Transverse colon (tissue), 4 donors: ENCODE measurements around the gene OR51G2. TPM values are rescaled to one million over a fixed set of nuclear protein-coding genes. Genes with fewer than 3 reads are reported as not detected.
A peak's percentile ranks its signal among the peaks of the same experiment; 100 is the strongest.

Experiments used
- DNase-seq: peaks from one replicate; pipeline ENCODE4 v3.0.0-alpha.2; 2019
- H3K27ac ChIP-seq, 4 donors: fragments of 200-600 bp; sonication (generic); 2 replicates each; pipeline ENCODE4 v1.5.1; 2016 to 2018; ENCODE audit warnings: inconsistent platforms in 4 of 4
- H3K27me3 ChIP-seq: fragments of 200-600 bp; sonication (generic); 2 replicates; pipeline ENCODE4 v1.5.1; 2017; ENCODE audit warnings: inconsistent platforms
- H3K36me3 ChIP-seq, 4 donors: fragments of 200-600 bp; sonication (generic); 2 replicates each; pipeline ENCODE4 v1.5.1; 2017 to 2019; ENCODE audit warnings: inconsistent platforms in 4 of 4
- H3K4me1 ChIP-seq, 4 donors: fragments of 200-600 bp; sonication (generic); 2 replicates each; pipeline ENCODE4 v1.5.1; 2017 to 2020; ENCODE audit warnings: inconsistent platforms in 4 of 4
- H3K4me3 ChIP-seq, 4 donors: fragments of 200-600 bp; sonication (generic); 1 replicate in 1 of 4; 2 replicates in 3 of 4; pipeline versions ENCODE4 v1.5.1 to v1.6.1; 2017 to 2019; ENCODE audit warnings: inconsistent platforms in 4 of 4
- H3K9me3 ChIP-seq, 2 donors: fragments of 200-600 bp; sonication (generic); 2 replicates each; pipeline ENCODE4 v1.5.1; 2017 to 2019; ENCODE audit warnings: inconsistent platforms in 2 of 2
- EP300 ChIP-seq: sonication (generic); formaldehyde crosslinking; IDR thresholded peaks from one replicate; pipeline ENCODE4 v1.6.1; 2017; ENCODE audit warnings: antibody characterized with exemption, low read depth
- POLR2A ChIP-seq: fragments of 450-650 bp; IDR thresholded peaks from one replicate; pipeline ENCODE4 v1.6.1; 2016; ENCODE audit warnings: antibody characterized with exemption, mild to moderate bottlenecking, moderate library complexity
- POLR2AphosphoS5 ChIP-seq, 3 donors: sonication (generic); formaldehyde crosslinking; IDR thresholded peaks; one replicate each; pipeline ENCODE4 v1.6.1; 2016; ENCODE audit warnings: antibody characterized with exemption in 3 of 3
- WGBS, 2 donors: methylation state at CpG; one replicate each; pipeline ENCODE4 v1.1.5; 2018; ENCODE audit warnings: low coverage in 1 of 2; 5-methylcytosine and 5-hydroxymethylcytosine counted together
- in situ Hi-C, 4 donors: fragments of 200-750 bp; cut with MboI; loops; one replicate each; pipeline versions ENCODE4 v1.15.0 to v1.15.1; 2017; ENCODE audit warnings: low sequenced_read_pairs in 3 of 4, low pct_ligation_motif_present in 1 of 4, low pct_unique_long_range_greater_than_20kb in 1 of 4
- intact Hi-C: fragments of 100-400 bp; cut with DNase I; formaldehyde crosslinking; loops from one replicate; pipeline ENCODE4 v1.15.1; 2023; ENCODE audit warnings: low total_unique reads
- total RNA-seq, 4 donors: library from RNA; depleted of rRNA; stranded (reverse); fragments of >200 nt; gene quantifications; one replicate each; pipeline ENCODE4 v1.1.0, GENCODE V29; 2016
- TF ChIP-seq, protein P1 (sequence below), 5 experiments: fragments of 200-600 bp in 3 of 5; fragments of 450-650 bp in 2 of 5; sonication (generic) in 3 of 5; IDR thresholded peaks; 1 replicate in 2 of 5; 2 replicates in 3 of 5; pipeline ENCODE4 v1.5.1; 2016 to 2017; ENCODE audit warnings: antibody characterized with exemption in 5 of 5, inconsistent platforms in 3 of 5, mild to moderate bottlenecking in 2 of 5, moderate library complexity in 1 of 5

Gene OR51G2
- total RNA-seq, 4 donors from 2014 or later, result not detected

- H3K27me3 ChIP-seq, result no peaks in the 10 kb centered on the region
- no peak within 1 kb of the TSS for H3K27ac ChIP-seq
- no peaks in the 10 kb centered on the region for H3K9me3 ChIP-seq
- no peaks in the 10 kb centered on the region for H3K4me1 ChIP-seq
- intact Hi-C loops, result no loop called here
- no peak within 1 kb of the TSS for H3K4me3 ChIP-seq
- no peak for DNase-seq
- no peaks in the 10 kb centered on the region for H3K36me3 ChIP-seq
- in situ Hi-C loops, result loop anchor here in 1 of 4 donors (25.0 kb wide), 1 partner anchor 109 kb away; no protein-coding TSS in a partner anchor
- no peak for TF ChIP-seq POLR2AphosphoS5 (IDR thresholded peaks at IDR 0.05)
- TF ChIP-seq, protein P1, sequence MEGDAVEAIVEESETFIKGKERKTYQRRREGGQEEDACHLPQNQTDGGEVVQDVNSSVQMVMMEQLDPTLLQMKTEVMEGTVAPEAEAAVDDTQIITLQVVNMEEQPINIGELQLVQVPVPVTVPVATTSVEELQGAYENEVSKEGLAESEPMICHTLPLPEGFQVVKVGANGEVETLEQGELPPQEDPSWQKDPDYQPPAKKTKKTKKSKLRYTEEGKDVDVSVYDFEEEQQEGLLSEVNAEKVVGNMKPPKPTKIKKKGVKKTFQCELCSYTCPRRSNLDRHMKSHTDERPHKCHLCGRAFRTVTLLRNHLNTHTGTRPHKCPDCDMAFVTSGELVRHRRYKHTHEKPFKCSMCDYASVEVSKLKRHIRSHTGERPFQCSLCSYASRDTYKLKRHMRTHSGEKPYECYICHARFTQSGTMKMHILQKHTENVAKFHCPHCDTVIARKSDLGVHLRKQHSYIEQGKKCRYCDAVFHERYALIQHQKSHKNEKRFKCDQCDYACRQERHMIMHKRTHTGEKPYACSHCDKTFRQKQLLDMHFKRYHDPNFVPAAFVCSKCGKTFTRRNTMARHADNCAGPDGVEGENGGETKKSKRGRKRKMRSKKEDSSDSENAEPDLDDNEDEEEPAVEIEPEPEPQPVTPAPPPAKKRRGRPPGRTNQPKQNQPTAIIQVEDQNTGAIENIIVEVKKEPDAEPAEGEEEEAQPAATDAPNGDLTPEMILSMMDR (IDR thresholded peaks at IDR 0.05), result no peak
- no peak for TF ChIP-seq EP300
These were observed 15.7 kb downstream of the OR51G2 start, which contains the start of gene OR51A7 for GRCh38 chr11:4903484-4903883. TSS of gene OR51A7 (plus strand) at chr11:4903783. CDS start at chr11:4907370, 3,587 bp downstream.

DNA sequence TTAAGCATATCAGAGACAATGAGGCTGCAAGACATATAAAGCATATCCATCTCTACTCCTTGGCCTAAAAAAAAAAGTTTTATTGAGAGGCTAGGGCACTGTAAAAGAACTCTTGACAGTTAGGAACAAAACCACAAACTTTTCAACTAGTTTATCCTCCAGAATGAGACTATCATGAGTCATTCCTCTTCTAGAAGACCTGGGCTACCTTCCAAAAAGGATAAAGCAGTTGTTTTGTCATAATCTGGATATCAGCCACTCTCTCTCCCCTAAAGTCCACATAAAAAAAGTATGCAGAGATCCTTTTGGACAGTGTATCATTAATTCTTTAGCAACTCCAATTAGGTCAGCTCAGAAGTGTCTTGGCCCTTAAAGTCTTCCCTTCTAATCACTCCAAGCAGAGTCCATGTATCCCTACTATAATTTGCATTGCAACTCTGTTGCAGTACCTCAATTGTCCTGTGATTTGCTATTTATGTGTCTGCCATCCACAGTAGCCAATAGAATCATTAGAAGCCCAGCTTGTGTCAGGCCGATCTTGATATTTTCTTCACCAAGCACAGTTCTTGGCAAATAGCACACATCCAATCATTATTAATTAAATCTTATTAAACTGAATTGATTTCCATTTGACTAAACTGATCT, 27.0 kb downstream of the OR51G2 start:
- in situ Hi-C loops (no loop called here), intact Hi-C loops (no loop called here)
- Histone ChIP-seq H3K4me1 (no peaks in the 10 kb centered on the region), H3K27ac (no peak overlapping the region), H3K9me3 (no peaks in the 10 kb centered on the region), H3K4me3 (no peak overlapping the region), H3K36me3 (no peaks in the 10 kb centered on the region), H3K27me3 (no peaks in the 10 kb centered on the region)
- TF ChIP-seq, protein P1 (IDR thresholded peaks at IDR 0.05), result peak in 2 of 5 experiments; percentile 10
- no peak for TF ChIP-seq EP300
- no peak for TF ChIP-seq POLR2A
- WGBS, 2 donors, result 82 to 100% methylated on average over 1 of the region's 1 CpG
- no peak for DNase-seq

DNA sequence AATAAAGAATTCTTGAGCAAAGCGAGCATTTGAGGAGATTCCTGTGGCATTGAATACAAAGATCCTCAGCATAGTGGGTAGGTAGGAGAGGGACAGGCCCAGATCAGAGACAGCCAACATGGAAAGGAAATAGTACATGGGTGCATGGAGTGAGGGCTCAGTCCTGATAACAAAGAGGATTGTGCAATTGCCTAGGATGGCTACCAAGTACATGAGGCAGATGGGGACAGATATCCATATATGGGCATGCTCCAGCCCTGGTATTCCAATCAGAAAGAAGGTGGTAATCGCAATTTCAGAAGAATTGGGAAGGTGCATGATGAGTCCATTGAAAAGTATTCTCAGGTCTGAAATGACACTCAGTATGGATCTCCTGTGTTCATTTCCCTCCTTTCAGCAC, 28.9 kb downstream of the OR51G2 start:
- Histone ChIP-seq H3K9me3 (no peaks in the 10 kb centered on the region), H3K4me3 (no peak overlapping the region), H3K27ac (no peak overlapping the region), H3K36me3 (no peaks in the 10 kb centered on the region), H3K4me1 (no peaks in the 10 kb centered on the region), H3K27me3 (no peaks in the 10 kb centered on the region)
- in situ Hi-C loops (no loop called here), intact Hi-C loops (no loop called here)
- TF ChIP-seq EP300 (no peak), POLR2A (no peak), POLR2AphosphoS5 (IDR thresholded peaks at IDR 0.05) (no peak)
- WGBS, 2 donors, result 85 to 94% methylated on average over 2 of the region's 2 CpGs
- no peak for DNase-seq

- no peak for TF ChIP-seq POLR2A
- no peak for TF ChIP-seq POLR2AphosphoS5 (IDR thresholded peaks at IDR 0.05)
- H3K36me3 ChIP-seq, result no peaks in the 10 kb centered on the region
- H3K27ac ChIP-seq, result no peak overlapping the region
- H3K4me3 ChIP-seq, result no peak overlapping the region
- no peaks in the 10 kb centered on the region for H3K9me3 ChIP-seq
- H3K4me1 ChIP-seq, result no peaks in the 10 kb centered on the region
- H3K27me3 ChIP-seq, result no peaks in the 10 kb centered on the region
- intact Hi-C loops, result no loop called here
- DNase-seq, result no peak
- in situ Hi-C loops, result no loop called here
- 0% methylated on average over 1 of the region's 1 CpG for WGBS, 2 donors
These were observed 31.6 kb downstream of the OR51G2 start for GRCh38 chr11:4887591-4887990.

- 20% methylated on average over 3 of the region's 3 CpGs; no CpG with 5 or more reads in 1 of the 2 donors for WGBS, 2 donors
- H3K36me3 ChIP-seq, result no peaks in the 10 kb centered on the region
- H3K9me3 ChIP-seq, result no peaks in the 10 kb centered on the region
- H3K4me1 ChIP-seq, result no peaks in the 10 kb centered on the region
- no peaks in the 10 kb centered on the region for H3K27me3 ChIP-seq
- intact Hi-C loops (no loop called here), in situ Hi-C loops (no loop called here)
- no peak for DNase-seq
- no peak overlapping the region for H3K27ac ChIP-seq
- no peak overlapping the region for H3K4me3 ChIP-seq
- TF ChIP-seq POLR2AphosphoS5 (IDR thresholded peaks at IDR 0.05), result no peak
- TF ChIP-seq EP300, result no peak
- TF ChIP-seq, protein P1 (IDR thresholded peaks at IDR 0.05), result no peak
These were observed 33.0 kb downstream of the OR51G2 start for GRCh38 chr11:4886186-4886585.
